Neural cell (in vitro differentiated cells): ENCODE results near the gene SRSF10. TPM values are rescaled to one million over a fixed set of nuclear protein-coding genes. Genes with fewer than 3 reads are reported as not detected.

Experiments
- H2AFZ ChIP-seq: fragments of 200-600, 300-800 bp; sonication (generic), shearing (Covaris generic); 2 replicates; pipeline ENCODE4 v1.6.0; 2014; ENCODE audit warnings: low read depth, mild to moderate bottlenecking, antibody characterized with exemption, low read length, moderate library complexity
- H3F3A ChIP-seq: fragments of 200-600 bp; shearing (Covaris generic); 2 replicates; pipeline ENCODE4 v1.6.1; 2016; ENCODE audit warnings: mild to moderate bottlenecking, moderate library complexity, mixed read lengths, antibody characterized with exemption, low read length; ENCODE audit not compliant: insufficient read depth, poor library complexity, severe bottlenecking
- H3K27ac ChIP-seq: fragments of 200-600, 300-800 bp; sonication (generic), shearing (Covaris generic); 2 replicates; pipeline ENCODE4 v1.5.1; 2014; ENCODE audit warnings: mild to moderate bottlenecking, low read length, moderate library complexity
- H3K27me3 ChIP-seq: fragments of 300-800, 200-600 bp; sonication (generic), shearing (Covaris generic); 2 replicates; pipeline ENCODE4 v1.6.0; 2014; ENCODE audit warnings: mild to moderate bottlenecking, low read depth, low read length, moderate library complexity; ENCODE audit not compliant: insufficient read depth
- H3K36me3 ChIP-seq: fragments of 300-800, 200-600 bp; sonication (generic), shearing (Covaris generic); 2 replicates; pipeline ENCODE4 v1.5.1; 2014; ENCODE audit warnings: mild to moderate bottlenecking, antibody characterized with exemption, low read length, moderate library complexity; ENCODE audit not compliant: insufficient read depth
- H3K4me2 ChIP-seq: fragments of 300-800, 200-600 bp; sonication (generic), shearing (Covaris generic); 2 replicates; pipeline ENCODE4 v1.6.0; 2014; ENCODE audit warnings: mild to moderate bottlenecking, low read length
- H3K4me3 ChIP-seq: fragments of 300-800, 200-600 bp; sonication (generic), shearing (Covaris generic); 2 replicates; pipeline ENCODE4 v1.5.1; 2014; ENCODE audit warnings: mild to moderate bottlenecking, low read length, moderate library complexity
- H3K79me2 ChIP-seq: fragments of 200-600 bp; shearing (Covaris generic); replicated peaks from 2 replicates; pipeline ENCODE4 v1.6.0; 2014; ENCODE audit warnings: mild to moderate bottlenecking, low read length, moderate library complexity; ENCODE audit not compliant: insufficient read depth
- H3K9ac ChIP-seq: fragments of 300-800, 200-600 bp; sonication (generic), shearing (Covaris generic); 2 replicates; pipeline ENCODE4 v1.6.1; 2016; ENCODE audit warnings: mild to moderate bottlenecking, low read length, mixed read lengths
- H3K9me2 ChIP-seq: fragments of 200-600 bp; shearing (Covaris generic); 2 replicates; pipeline ENCODE4 v1.6.1; 2016; ENCODE audit warnings: mild to moderate bottlenecking, low read length, mixed read lengths; ENCODE audit not compliant: insufficient read depth
- H3K9me3 ChIP-seq: fragments of 200-600, 300-800 bp; sonication (generic), shearing (Covaris generic); 2 replicates; pipeline ENCODE4 v1.6.1; 2016; ENCODE audit warnings: mild to moderate bottlenecking, mixed run types, low read length, moderate library complexity, mixed read lengths
- H4K20me1 ChIP-seq: fragments of 200-600 bp; shearing (Covaris generic); 2 replicates; pipeline ENCODE4 v1.6.1; 2016; ENCODE audit warnings: mild to moderate bottlenecking, mixed run types; ENCODE audit not compliant: insufficient read depth
- EP300 ChIP-seq: fragments of 450-650 bp; conservative IDR thresholded peaks from 2 replicates; pipeline ENCODE4 v1.6.1; 2014; ENCODE audit warnings: antibody characterized with exemption, mild to moderate bottlenecking, moderate library complexity; ENCODE audit not compliant: poor library complexity, severe bottlenecking
- EZH2 ChIP-seq: fragments of 200-600, 300-800 bp; shearing (Covaris generic), sonication (generic); IDR thresholded peaks from 2 replicates; pipeline ENCODE4 v1.6.1; 2014; ENCODE audit warnings: antibody characterized with exemption, low read length, borderline replicate concordance, mild to moderate bottlenecking; ENCODE audit not compliant: insufficient read depth, poor library complexity, severe bottlenecking
- MXI1 ChIP-seq: fragments of 450-650 bp; conservative IDR thresholded peaks from 2 replicates; pipeline ENCODE4 v1.6.1; 2014; ENCODE audit warnings: antibody characterized with exemption, mild to moderate bottlenecking; ENCODE audit not compliant: poor library complexity, severe bottlenecking
- POLR2AphosphoS5 ChIP-seq: IDR thresholded peaks from 2 replicates; pipeline ENCODE4 v1.6.1; 2012
- RAD21 ChIP-seq: fragments of 450-650 bp; conservative IDR thresholded peaks from 2 replicates; pipeline ENCODE4 v1.6.1; 2014; ENCODE audit warnings: antibody characterized with exemption, mild to moderate bottlenecking, moderate library complexity
- SMC3 ChIP-seq: fragments of 450-650 bp; conservative IDR thresholded peaks from 2 replicates; pipeline ENCODE4 v1.6.1; 2014; ENCODE audit warnings: antibody characterized with exemption, mild to moderate bottlenecking, moderate library complexity; ENCODE audit not compliant: poor library complexity
- TAF1 ChIP-seq: IDR thresholded peaks from 2 replicates; pipeline ENCODE4 v1.6.1; 2012; ENCODE audit warnings: low read depth
- polyA minus RNA-seq: library from RNA; depleted of rRNA, polyadenylated mRNA; stranded (reverse); fragments of >200 nt; gene quantifications from 2 replicates; pipeline ENCODE4 v1.2.3, GENCODE V29; 2014
- polyA plus RNA-seq: library from polyadenylated mRNA; depleted of rRNA; stranded (reverse); fragments of >200 nt; gene quantifications from 2 replicates; pipeline ENCODE4 v1.2.3, GENCODE V29; 2014
- TF ChIP-seq, protein P1 (sequence below): IDR thresholded peaks from 2 replicates; pipeline ENCODE4 v1.6.1; 2012; ENCODE audit warnings: borderline replicate concordance
- TF ChIP-seq, protein P2 (sequence below): fragments of 450-650 bp; IDR thresholded peaks from 2 replicates; pipeline ENCODE4 v1.5.1; 2014; ENCODE audit warnings: antibody characterized with exemption, mild to moderate bottlenecking, moderate library complexity; ENCODE audit not compliant: poor library complexity, severe bottlenecking

Gene SRSF10
- polyA plus RNA-seq = 165 and 201 TPM in 2 replicates
- polyA minus RNA-seq = 205 and 238 TPM in 2 replicates

DNA sequence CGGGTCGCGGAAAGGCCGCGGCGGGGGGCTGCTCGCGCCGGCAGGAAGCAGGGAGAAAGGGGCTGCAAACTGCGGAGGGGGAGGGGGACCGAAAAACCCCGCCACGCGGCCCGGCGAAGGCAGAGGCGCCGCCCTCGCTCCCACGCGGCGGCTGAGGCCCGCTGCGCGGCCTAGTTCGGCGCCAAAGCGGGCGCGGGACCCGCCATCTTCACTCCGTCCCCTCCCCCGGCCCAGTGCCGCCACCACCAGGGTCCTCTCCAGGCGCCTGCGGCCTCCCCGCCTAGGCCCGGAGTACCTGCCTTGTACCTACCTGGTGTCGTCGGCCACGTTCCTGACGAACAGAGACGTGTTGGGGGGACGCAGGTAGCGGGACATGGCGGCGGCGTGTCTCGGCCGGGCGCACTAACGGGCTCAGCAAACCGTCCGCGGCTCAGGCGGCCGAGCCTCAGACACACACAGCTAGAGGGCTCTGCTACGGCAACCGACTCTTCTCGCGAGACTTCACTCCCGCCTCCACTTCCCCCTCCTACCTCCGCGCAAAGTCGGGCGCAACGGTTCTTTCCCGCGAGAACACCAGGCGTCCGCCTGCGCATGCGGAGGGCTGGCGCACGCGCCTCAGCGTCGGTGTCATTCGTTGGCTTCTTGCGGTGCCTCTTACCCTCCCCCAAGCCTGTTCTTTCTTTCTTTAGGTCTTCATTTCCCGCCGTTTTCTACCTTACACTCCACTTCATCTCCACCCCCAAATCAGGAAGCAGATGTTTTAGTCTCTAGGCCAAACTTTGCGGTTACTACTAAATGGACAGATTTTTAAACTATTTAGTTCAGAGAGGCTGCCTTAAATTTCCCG, at the start of gene SRSF10:
TSS of gene SRSF10 (minus strand) at position 447 of the 847 bp plus-strand sequence. CDS start at position 375, 72 bp downstream.
- H3K4me2 ChIP-seq = peak within 1 kb of the TSS; percentile 83
- H3K79me2 ChIP-seq = peaks cover 46% of the 10 kb centered on the region
- H3K9me2 ChIP-seq = no peaks in the 10 kb centered on the region
- H3K27ac ChIP-seq = peak within 1 kb of the TSS; percentile 94
- peak within 1 kb of the TSS; percentile 74 for H3K4me3 ChIP-seq
- peaks cover 3% of the 10 kb centered on the region for H3F3A ChIP-seq
- peak within 1 kb of the TSS; percentile 98 for H3K9ac ChIP-seq
- H3K27me3 ChIP-seq = no peaks in the 10 kb centered on the region
- H2AFZ ChIP-seq = peak within 1 kb of the TSS; percentile 93
- no peaks in the 10 kb centered on the region for H3K9me3 ChIP-seq
- peaks cover 18% of the 10 kb centered on the region for H4K20me1 ChIP-seq
- no peaks in the 10 kb centered on the region for H3K36me3 ChIP-seq
- TF ChIP-seq TAF1 = peak; percentile 86
- peak; percentile 76 for TF ChIP-seq EP300
- peak; percentile 52 for TF ChIP-seq SMC3
- peak; percentile 46 for TF ChIP-seq RAD21
- TF ChIP-seq MXI1 = peak; percentile 95
- TF ChIP-seq POLR2AphosphoS5 = peak; percentile 100
- TF ChIP-seq, protein P1, sequence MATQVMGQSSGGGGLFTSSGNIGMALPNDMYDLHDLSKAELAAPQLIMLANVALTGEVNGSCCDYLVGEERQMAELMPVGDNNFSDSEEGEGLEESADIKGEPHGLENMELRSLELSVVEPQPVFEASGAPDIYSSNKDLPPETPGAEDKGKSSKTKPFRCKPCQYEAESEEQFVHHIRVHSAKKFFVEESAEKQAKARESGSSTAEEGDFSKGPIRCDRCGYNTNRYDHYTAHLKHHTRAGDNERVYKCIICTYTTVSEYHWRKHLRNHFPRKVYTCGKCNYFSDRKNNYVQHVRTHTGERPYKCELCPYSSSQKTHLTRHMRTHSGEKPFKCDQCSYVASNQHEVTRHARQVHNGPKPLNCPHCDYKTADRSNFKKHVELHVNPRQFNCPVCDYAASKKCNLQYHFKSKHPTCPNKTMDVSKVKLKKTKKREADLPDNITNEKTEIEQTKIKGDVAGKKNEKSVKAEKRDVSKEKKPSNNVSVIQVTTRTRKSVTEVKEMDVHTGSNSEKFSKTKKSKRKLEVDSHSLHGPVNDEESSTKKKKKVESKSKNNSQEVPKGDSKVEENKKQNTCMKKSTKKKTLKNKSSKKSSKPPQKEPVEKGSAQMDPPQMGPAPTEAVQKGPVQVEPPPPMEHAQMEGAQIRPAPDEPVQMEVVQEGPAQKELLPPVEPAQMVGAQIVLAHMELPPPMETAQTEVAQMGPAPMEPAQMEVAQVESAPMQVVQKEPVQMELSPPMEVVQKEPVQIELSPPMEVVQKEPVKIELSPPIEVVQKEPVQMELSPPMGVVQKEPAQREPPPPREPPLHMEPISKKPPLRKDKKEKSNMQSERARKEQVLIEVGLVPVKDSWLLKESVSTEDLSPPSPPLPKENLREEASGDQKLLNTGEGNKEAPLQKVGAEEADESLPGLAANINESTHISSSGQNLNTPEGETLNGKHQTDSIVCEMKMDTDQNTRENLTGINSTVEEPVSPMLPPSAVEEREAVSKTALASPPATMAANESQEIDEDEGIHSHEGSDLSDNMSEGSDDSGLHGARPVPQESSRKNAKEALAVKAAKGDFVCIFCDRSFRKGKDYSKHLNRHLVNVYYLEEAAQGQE = peak; percentile 64
- TF ChIP-seq EZH2 = no peak
- TF ChIP-seq, protein P2, sequence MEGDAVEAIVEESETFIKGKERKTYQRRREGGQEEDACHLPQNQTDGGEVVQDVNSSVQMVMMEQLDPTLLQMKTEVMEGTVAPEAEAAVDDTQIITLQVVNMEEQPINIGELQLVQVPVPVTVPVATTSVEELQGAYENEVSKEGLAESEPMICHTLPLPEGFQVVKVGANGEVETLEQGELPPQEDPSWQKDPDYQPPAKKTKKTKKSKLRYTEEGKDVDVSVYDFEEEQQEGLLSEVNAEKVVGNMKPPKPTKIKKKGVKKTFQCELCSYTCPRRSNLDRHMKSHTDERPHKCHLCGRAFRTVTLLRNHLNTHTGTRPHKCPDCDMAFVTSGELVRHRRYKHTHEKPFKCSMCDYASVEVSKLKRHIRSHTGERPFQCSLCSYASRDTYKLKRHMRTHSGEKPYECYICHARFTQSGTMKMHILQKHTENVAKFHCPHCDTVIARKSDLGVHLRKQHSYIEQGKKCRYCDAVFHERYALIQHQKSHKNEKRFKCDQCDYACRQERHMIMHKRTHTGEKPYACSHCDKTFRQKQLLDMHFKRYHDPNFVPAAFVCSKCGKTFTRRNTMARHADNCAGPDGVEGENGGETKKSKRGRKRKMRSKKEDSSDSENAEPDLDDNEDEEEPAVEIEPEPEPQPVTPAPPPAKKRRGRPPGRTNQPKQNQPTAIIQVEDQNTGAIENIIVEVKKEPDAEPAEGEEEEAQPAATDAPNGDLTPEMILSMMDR = peak; percentile 77

DNA sequence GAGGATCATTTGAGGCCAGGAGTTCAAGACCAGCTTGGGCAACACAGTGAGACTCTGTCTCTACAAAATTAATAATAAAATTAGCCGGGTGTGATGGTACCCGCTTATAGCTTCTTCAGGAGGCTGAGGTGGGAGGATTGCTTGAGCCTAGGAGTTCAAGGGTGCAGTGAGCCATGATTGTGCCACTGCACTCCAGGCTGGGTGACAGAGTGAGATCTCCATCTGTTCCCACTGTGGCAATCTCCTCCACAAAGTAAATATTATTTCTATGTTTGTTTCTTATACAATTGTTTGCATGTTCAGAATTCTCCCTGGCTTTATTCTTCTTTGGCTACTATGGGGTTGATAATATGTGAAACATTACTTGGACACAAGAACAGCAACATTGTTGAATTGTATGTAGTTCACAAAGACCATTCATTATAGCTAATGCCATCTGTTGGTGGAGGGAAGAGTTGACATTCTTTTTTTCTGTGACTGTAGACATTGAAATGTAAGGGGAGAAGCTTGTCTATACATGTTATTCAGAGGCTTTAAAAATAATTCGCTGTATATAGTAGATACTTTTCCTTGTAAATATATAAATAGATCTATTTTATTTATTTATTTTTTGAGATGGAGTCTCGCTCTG, 47.8 kb upstream of the SRSF10 start:
- H3K36me3 ChIP-seq = no peaks in the 10 kb centered on the region
- H3F3A ChIP-seq = no peaks in the 10 kb centered on the region
- no peaks in the 10 kb centered on the region for H4K20me1 ChIP-seq
- no peak overlapping the region for H3K9ac ChIP-seq
- H3K4me2 ChIP-seq = no peak overlapping the region
- no peaks in the 10 kb centered on the region for H3K9me3 ChIP-seq
- no peak overlapping the region for H3K4me3 ChIP-seq
- no peak overlapping the region for H2AFZ ChIP-seq
- no peaks in the 10 kb centered on the region for H3K27me3 ChIP-seq
- H3K9me2 ChIP-seq = no peaks in the 10 kb centered on the region
- H3K27ac ChIP-seq = no peak overlapping the region
- TF ChIP-seq EP300 (no peak), EZH2 (no peak), TAF1 (no peak), MXI1 (no peak), RAD21 (no peak), POLR2AphosphoS5 (no peak), SMC3 (no peak)
- TF ChIP-seq, protein P2 = no peak
- TF ChIP-seq, protein P1 = no peak
- no peaks in the 10 kb centered on the region for H3K79me2 ChIP-seq
